Astrocyte of the spinal cord (primary cell): Measurements from ENCODE around the gene TMEM174.

ENCODE experiments used
- DNase-seq: peaks from one replicate; pipeline ENCODE4 v3.0.0; 2011; ENCODE audit warnings: low read depth, low spot score
- H3K4me3 ChIP-seq: 2 replicates; pipeline ENCODE4 v1.5.1; 2011; ENCODE audit warnings: low read depth, mild to moderate bottlenecking, low read length, moderate library complexity
- CTCF ChIP-seq: IDR thresholded peaks from 2 replicates; pipeline ENCODE4 v1.5.1; 2012; ENCODE audit warnings: low read depth, mild to moderate bottlenecking, low read length, inconsistent platforms
- in situ Hi-C: cut with HindIII; loops from 2 replicates; pipeline ENCODE4 v1.10.0; 2017; ENCODE audit warnings: low sequenced_read_pairs

Gene TMEM174

DNA sequence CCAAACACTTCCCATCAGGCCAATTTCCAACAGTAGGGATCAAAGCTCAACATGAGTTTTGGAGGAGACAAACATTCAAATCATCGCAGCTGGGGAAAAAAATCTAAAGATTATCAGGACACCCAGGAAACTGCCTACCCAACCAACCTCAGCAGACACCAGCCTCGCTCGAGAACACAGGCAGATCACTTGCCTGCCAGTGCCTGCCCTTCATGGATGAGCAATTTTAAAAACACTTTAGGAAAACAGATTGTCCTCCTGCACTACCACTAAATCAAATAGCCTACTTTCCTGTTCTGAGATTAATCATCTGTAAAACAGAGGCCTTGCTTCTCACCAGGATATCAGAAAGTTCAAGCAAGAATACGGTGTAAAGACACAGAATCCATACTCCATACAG is 14.7 kb upstream of the TMEM174 start:
- no peak for DNase-seq
- H3K4me3 ChIP-seq: no peak overlapping the region
- in situ Hi-C loops: no loop called here
- no peak for TF ChIP-seq CTCF

GRCh38 chr5:73160239-73160671 is 12.7 kb upstream of the TMEM174 start:
- in situ Hi-C loops: no loop called here
- TF ChIP-seq CTCF: no peak
- DNase-seq: peak; percentile 7
- H3K4me3 ChIP-seq: no peak overlapping the region

DNA sequence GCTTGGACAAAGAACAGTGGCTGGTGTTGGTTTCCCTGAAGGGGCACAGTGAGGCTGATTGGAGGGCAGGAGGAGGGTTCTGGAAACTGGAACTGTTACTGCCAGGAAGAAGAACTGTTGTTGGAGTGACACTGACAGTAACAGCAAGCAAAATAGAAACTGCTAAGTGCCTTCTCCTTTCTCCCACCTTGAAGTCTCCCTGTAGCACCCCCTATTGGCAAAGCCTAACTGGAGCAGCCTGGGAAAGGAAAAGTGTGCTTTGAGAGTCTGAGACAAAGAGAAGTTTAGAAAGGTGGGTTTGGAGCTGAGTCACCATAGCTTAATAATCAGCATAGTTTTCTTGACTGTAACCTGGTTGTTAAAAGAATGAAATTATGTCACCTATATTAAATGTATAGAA is 2.5 kb upstream of the TMEM174 start:
- DNase-seq: no peak
- peak; percentile 54 for TF ChIP-seq CTCF
- in situ Hi-C loops: no loop called here
- no peak overlapping the region for H3K4me3 ChIP-seq

- no peak for TF ChIP-seq CTCF
- in situ Hi-C loops: no loop called here
- no peak for DNase-seq
- no peak overlapping the region for H3K4me3 ChIP-seq
Observed at GRCh38 chr5:73171495-73171894, 1.5 kb upstream of the TMEM174 start.

GRCh38 chr5:73174100-73174815 is 1.3 kb downstream of the TMEM174 start:
- DNase-seq: no peak
- H3K4me3 ChIP-seq: no peak overlapping the region
- TF ChIP-seq CTCF: no peak
- in situ Hi-C loops: no loop called here

DNA sequence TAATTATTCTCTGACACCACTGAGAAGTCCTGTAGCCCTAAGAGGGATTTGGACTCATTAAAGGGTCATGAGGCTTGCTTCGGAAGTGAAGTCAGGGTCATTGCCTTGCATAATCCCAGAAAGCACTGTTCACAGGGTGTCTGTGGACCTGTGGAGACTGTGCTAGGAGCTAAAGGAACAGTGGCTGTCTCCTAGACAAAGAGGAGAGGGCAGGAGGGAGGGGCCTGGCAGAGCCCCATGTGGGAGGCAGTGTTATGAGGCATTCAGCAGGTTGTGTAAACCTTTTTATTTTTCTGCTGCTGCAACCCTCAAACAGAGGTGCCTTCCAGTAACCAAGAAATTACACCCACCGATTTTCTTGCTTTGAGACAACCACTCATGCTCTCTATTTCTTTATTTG is 3.3 kb downstream of the TMEM174 start:
- no peak for DNase-seq
- in situ Hi-C loops: no loop called here
- TF ChIP-seq CTCF: no peak
- no peak overlapping the region for H3K4me3 ChIP-seq
